Loucy (cell line): ENCODE measurements around the gene PLXNB2.
"Not testable (repeated sequence)": the region's sequence is repeated elsewhere in the genome, so short reads cannot be mapped to it uniquely, and the experiment has no call there.

Experiments used
- H2AFZ ChIP-seq: fragments of 200-600 bp; sonication (generic); 2 replicates; pipeline ENCODE4 v1.6.0; 2016; ENCODE audit warnings: antibody characterized with exemption, mild to moderate bottlenecking, low read length, moderate library complexity
- H3F3A ChIP-seq: fragments of 200-600 bp; 2 replicates; pipeline ENCODE4 v1.6.0; 2016; ENCODE audit warnings: antibody characterized with exemption, low read depth, mild to moderate bottlenecking
- H3K27me3 ChIP-seq: fragments of 200-600 bp; sonication (generic); 2 replicates; pipeline ENCODE4 v1.6.1; 2014; ENCODE audit warnings: low read length, mild to moderate bottlenecking; ENCODE audit not compliant: insufficient read depth, poor library complexity, severe bottlenecking
- H3K36me3 ChIP-seq: fragments of 200-600 bp; sonication (generic); 2 replicates; pipeline ENCODE4 v1.6.1; 2016; ENCODE audit warnings: low read length; ENCODE audit not compliant: insufficient read depth
- H3K4me1 ChIP-seq: fragments of 200-600 bp; sonication (generic); 2 replicates; pipeline ENCODE4 v1.5.1; 2014; ENCODE audit warnings: low read length, mild to moderate bottlenecking; ENCODE audit not compliant: insufficient read depth, poor library complexity, severe bottlenecking
- H3K4me2 ChIP-seq: fragments of 200-600 bp; sonication (generic); 2 replicates; pipeline ENCODE4 v1.6.0; 2014; ENCODE audit warnings: antibody characterized with exemption, low read length, low read depth, mild to moderate bottlenecking; ENCODE audit not compliant: poor library complexity, severe bottlenecking
- H3K4me3 ChIP-seq: fragments of 200-600 bp; sonication (generic); 2 replicates; pipeline ENCODE4 v1.5.1; 2014; ENCODE audit warnings: low read length, mild to moderate bottlenecking, mixed read lengths; ENCODE audit not compliant: poor library complexity, severe bottlenecking
- H3K79me2 ChIP-seq: fragments of 200-600 bp; sonication (generic); 2 replicates; pipeline ENCODE4 v1.6.1; 2014; ENCODE audit warnings: low read length; ENCODE audit not compliant: insufficient read depth
- H3K9ac ChIP-seq: fragments of 200-600 bp; sonication (generic); 2 replicates; pipeline ENCODE4 v1.6.0; 2014; ENCODE audit warnings: mild to moderate bottlenecking, low read depth, low read length, moderate library complexity; ENCODE audit not compliant: poor library complexity, severe bottlenecking
- H3K9me2 ChIP-seq: fragments of 200-600 bp; sonication (generic); replicated peaks from 2 replicates; pipeline ENCODE4 v1.6.1; 2016; ENCODE audit warnings: low read depth, low read length, mixed read lengths
- H3K9me3 ChIP-seq: fragments of 200-600 bp; sonication (generic); 2 replicates; pipeline ENCODE4 v1.6.1; 2014; ENCODE audit warnings: mild to moderate bottlenecking, antibody characterized with exemption, low read length, low read depth; ENCODE audit not compliant: insufficient read depth
- H4K20me1 ChIP-seq: fragments of 200-600 bp; sonication (generic); 2 replicates; pipeline ENCODE4 v1.6.0; 2014; ENCODE audit warnings: antibody characterized with exemption, low read length, mild to moderate bottlenecking; ENCODE audit not compliant: insufficient read depth, poor library complexity, severe bottlenecking
- EZH2phosphoT487 ChIP-seq: fragments of 200-600 bp; IDR thresholded peaks from 2 replicates; pipeline ENCODE4 v1.6.1; 2018; ENCODE audit warnings: antibody characterized with exemption, mild to moderate bottlenecking, moderate library complexity, borderline replicate concordance
- TF ChIP-seq, protein P1 (sequence below): fragments of 200-600 bp; sonication (generic); conservative IDR thresholded peaks from 2 replicates; pipeline ENCODE4 v1.5.1; 2014; ENCODE audit warnings: mild to moderate bottlenecking, antibody characterized with exemption, low read length

Gene PLXNB2

DNA sequence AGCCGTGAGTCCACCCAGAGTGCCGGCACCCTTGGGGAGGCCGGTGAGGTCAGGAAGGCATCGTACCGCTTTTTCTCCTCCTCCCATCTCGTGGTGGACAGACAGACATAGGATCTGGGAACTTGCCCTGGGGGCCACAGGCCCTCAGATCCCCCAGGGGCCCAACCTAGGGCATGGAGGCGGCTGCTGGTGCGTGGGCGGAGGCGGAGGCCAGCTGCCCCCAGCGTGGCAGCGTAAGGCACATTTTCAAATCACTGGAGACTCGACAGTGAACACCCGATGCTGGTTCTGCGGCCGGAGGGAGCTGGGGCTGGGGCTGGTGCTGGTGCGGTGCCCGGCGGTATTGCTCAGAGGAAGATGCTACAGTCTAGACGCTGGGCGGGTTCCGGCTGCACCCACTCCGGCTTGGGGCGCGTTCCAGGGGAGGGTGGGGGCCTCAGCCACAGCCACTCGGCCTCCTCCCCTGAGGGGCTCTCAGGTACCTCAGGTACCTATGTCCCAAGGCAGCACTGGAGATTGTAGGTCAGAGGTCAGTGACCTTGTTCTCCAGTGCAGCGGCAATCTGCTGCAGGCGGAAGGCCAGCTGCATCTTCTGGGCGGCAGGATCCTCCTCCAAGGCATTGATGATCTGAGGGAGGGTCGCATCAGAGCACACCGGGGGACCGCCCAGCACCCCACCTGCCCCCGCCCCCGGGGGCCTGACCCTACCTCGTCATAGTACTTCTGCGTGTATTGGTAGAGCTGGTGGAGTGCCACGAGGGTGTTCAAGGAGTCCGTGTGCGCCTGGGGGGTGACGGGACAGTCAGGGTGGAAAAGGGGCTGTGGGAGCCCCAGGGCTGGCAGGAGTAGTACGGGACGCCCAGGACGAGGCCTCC is 32.0 kb downstream of the PLXNB2 start:
- Histone ChIP-seq H3K4me2 (no peak overlapping the region), H3K79me2 (no peaks in the 10 kb centered on the region), H3K36me3 (no peaks in the 10 kb centered on the region; the same call in 1 of the 2 replicates), H4K20me1 (no peaks in the 10 kb centered on the region), H3K4me1 (peaks cover 8% of the 10 kb centered on the region), H3K9ac (no peak overlapping the region), H3K9me2 (no peaks in the 10 kb centered on the region), H3K4me3 (no peak overlapping the region), H2AFZ (no peak overlapping the region), H3K27me3 (no peaks in the 10 kb centered on the region), H3F3A (no peaks in the 10 kb centered on the region), H3K9me3 (no peaks in the 10 kb centered on the region)
- TF ChIP-seq, protein P1, sequence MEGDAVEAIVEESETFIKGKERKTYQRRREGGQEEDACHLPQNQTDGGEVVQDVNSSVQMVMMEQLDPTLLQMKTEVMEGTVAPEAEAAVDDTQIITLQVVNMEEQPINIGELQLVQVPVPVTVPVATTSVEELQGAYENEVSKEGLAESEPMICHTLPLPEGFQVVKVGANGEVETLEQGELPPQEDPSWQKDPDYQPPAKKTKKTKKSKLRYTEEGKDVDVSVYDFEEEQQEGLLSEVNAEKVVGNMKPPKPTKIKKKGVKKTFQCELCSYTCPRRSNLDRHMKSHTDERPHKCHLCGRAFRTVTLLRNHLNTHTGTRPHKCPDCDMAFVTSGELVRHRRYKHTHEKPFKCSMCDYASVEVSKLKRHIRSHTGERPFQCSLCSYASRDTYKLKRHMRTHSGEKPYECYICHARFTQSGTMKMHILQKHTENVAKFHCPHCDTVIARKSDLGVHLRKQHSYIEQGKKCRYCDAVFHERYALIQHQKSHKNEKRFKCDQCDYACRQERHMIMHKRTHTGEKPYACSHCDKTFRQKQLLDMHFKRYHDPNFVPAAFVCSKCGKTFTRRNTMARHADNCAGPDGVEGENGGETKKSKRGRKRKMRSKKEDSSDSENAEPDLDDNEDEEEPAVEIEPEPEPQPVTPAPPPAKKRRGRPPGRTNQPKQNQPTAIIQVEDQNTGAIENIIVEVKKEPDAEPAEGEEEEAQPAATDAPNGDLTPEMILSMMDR, result no peak
- TF ChIP-seq EZH2phosphoT487, result no peak

DNA sequence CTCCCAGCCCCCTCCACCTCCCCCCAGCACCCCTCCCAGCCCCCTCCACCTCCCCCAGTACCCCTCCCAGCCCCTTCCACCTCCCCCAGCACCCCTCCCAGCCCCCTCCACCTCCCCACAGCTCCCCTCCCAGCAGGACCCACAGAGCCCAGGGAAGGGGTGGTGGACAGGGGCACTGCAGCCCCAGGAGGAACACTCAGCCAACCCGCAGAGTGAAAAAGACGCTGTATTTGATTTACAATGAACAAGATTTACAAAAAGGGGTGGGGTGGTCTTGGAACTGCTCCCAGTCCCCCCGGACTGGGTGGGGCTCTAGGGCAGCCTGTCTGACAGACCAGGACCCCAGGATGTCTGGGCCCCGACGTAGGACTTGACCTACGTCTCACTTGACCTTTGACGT is 32.7 kb downstream of the PLXNB2 start:
- TF ChIP-seq EZH2phosphoT487, result no peak
- TF ChIP-seq, protein P1, result no peak
- H3K9me3 ChIP-seq, result no peaks in the 10 kb centered on the region
- H3K36me3 ChIP-seq, result no peaks in the 10 kb centered on the region; the same call in 1 of the 2 replicates
- H3K4me2 ChIP-seq, result no peak overlapping the region
- H3K4me3 ChIP-seq, result no peak overlapping the region
- H3K4me1 ChIP-seq, result peaks cover 8% of the 10 kb centered on the region
- H3K9me2 ChIP-seq, result no peaks in the 10 kb centered on the region
- H2AFZ ChIP-seq, result no peak overlapping the region
- no peak overlapping the region for H3K9ac ChIP-seq
- H3K27me3 ChIP-seq, result no peaks in the 10 kb centered on the region
- H4K20me1 ChIP-seq, result no peaks in the 10 kb centered on the region
- no peaks in the 10 kb centered on the region for H3F3A ChIP-seq
- no peaks in the 10 kb centered on the region for H3K79me2 ChIP-seq

DNA sequence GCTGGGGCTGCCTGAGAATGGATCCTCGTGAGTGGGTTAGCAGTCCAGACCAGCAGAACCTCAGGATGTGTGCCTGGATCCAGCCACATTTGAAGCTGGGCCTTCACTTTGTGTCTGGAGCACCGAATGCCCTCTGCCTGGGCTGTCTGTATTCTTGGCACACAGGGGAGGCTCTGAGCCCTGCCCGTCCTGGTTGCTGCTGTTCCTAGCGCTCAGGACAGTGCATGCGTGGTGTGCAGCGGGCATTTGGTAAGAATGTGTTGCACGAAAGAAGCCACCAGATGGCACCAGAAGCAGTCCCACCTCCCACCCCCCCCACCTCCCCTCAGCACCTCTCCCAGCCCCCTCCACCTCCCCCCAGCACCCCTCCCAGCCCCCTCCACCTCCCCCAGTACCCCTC is 33.1 kb downstream of the PLXNB2 start:
- Histone ChIP-seq H3K36me3 (no peaks in the 10 kb centered on the region), H2AFZ (no peak overlapping the region), H3K27me3 (no peaks in the 10 kb centered on the region), H3F3A (no peaks in the 10 kb centered on the region), H4K20me1 (no peaks in the 10 kb centered on the region), H3K4me3 (no peak overlapping the region), H3K4me2 (no peak overlapping the region), H3K9me2 (no peaks in the 10 kb centered on the region), H3K79me2 (no peaks in the 10 kb centered on the region), H3K9ac (no peak overlapping the region), H3K4me1 (peaks cover 8% of the 10 kb centered on the region), H3K9me3 (no peaks in the 10 kb centered on the region)
- TF ChIP-seq EZH2phosphoT487, result no peak
- TF ChIP-seq, protein P1, result no peak; the same call in 1 of the 2 replicates

DNA sequence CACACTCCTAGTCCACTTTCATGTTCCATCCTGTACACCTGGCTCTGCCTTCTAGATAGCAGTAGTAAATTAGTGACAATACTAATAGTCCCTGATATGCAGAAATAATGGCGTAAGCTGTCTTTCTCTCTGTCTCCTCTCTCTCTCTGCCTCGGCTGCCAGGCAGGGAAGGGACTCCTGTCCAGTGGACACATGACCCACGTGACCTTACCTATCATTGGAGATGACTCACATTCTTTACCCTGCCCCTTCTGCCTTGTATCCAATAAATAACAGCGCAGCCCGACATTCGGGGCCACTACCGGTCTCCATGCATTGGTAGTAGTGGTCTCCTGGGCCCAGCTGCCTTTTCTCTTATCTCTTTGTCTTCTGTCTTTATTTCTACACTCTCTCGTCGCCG is 33.7 kb downstream of the PLXNB2 start:
- not testable (repeated sequence) for H4K20me1 ChIP-seq

DNA sequence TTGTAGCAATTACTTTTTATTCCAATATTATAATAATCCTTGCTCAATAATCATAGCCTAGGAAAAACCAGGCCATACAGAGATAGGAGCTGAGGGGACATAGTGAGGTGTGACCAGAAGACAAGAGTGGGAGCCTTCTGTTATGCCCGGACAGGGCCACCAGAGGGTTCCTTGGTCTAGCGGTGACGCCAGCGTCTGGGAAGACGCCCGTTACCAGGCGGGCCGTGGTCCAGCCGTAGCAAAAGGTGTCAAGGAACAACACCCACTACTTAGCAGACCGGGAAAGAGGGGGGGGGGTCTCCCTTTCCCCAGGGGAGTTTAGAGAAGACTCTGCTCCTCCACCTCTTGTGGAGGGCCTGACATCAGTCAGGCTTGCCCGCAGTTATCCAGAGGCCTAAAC is 34.1 kb downstream of the PLXNB2 start:
- H3F3A ChIP-seq, H3K79me2 ChIP-seq, H3K4me1 ChIP-seq, H3K36me3 ChIP-seq, H3K9ac ChIP-seq, H3K9me3 ChIP-seq, H3K4me2 ChIP-seq, H2AFZ ChIP-seq, H3K4me3 ChIP-seq, H4K20me1 ChIP-seq, H3K27me3 ChIP-seq, H3K9me2 ChIP-seq: not testable (repeated sequence)

More for the DNA sequence above, 33.7 kb downstream of the PLXNB2 start:
- not testable (repeated sequence) for H3K36me3 ChIP-seq, H3K79me2 ChIP-seq, H2AFZ ChIP-seq, H3K4me2 ChIP-seq, H3K9me3 ChIP-seq, H3K4me3 ChIP-seq, H3K4me1 ChIP-seq, H3K27me3 ChIP-seq, H3K9me2 ChIP-seq, H3F3A ChIP-seq, H3K9ac ChIP-seq
